Adrenal gland (tissue), 12 donors: ENCODE results near the gene MUC22. TPM values are rescaled to one million over a fixed set of nuclear protein-coding genes. Genes with fewer than 3 reads are reported as not detected.

Source experiments
- DNase-seq, 7 donors: peaks; one replicate each; pipeline ENCODE4 v3.0.0-alpha.2; 2019 to 2020
- H3K27ac ChIP-seq, 5 donors: fragments of 200-600 bp; sonication (generic) in 4 of 5; 1 replicate in 3 of 5; 2 replicates in 2 of 5; pipeline versions ENCODE4 v1.5.1 to v1.8.0; 2016 to 2020; ENCODE audit warnings: mild to moderate bottlenecking in 1 of 5
- H3K27me3 ChIP-seq: fragments of 200-600 bp; 2 replicates; pipeline ENCODE4 v1.8.0; 2021
- H3K36me3 ChIP-seq, 2 donors: fragments of 200-600 bp; replicated peaks in 1 of 2; 1 replicate in 1 of 2; 2 replicates in 1 of 2; pipeline versions ENCODE4 v1.5.1 to v1.8.0; 2018 to 2022
- H3K4me1 ChIP-seq, 2 donors: fragments of 200-600 bp; replicated peaks in 1 of 2; 1 replicate in 1 of 2; 2 replicates in 1 of 2; pipeline versions ENCODE4 v1.5.1 to v1.8.0; 2018 to 2021
- H3K4me3 ChIP-seq, 4 donors: fragments of 200-600 bp; sonication (generic) in 3 of 4; one replicate each; pipeline ENCODE4 v1.5.1; 2016 to 2018
- H3K9me3 ChIP-seq, 3 donors: fragments of 200-600 bp; sonication (generic) in 1 of 3; replicated peaks in 1 of 3; 1 replicate in 2 of 3; 2 replicates in 1 of 3; pipeline versions ENCODE4 v1.5.1 to v1.8.0; 2016 to 2021
- CTCF ChIP-seq, 6 experiments: fragments of 450-650 bp in 4 of 6; fragments of 200-600 bp in 2 of 6; sonication (generic) in 1 of 6; IDR thresholded peaks; 1 replicate in 5 of 6; 2 replicates in 1 of 6; pipeline versions ENCODE4 v1.5.1 to v1.8.0; 2016 to 2021; ENCODE audit warnings: antibody characterized with exemption in 6 of 6, mild to moderate bottlenecking in 2 of 6, moderate library complexity in 1 of 6
- POLR2A ChIP-seq, 2 donors: fragments of 450-650 bp; IDR thresholded peaks; one replicate each; pipeline ENCODE4 v1.6.1; 2017; ENCODE audit warnings: antibody characterized with exemption in 2 of 2, mild to moderate bottlenecking in 2 of 2, moderate library complexity in 1 of 2
- WGBS, 4 donors: extraction: QIAGEN DNeasy Blood & Tissue Kit in 2 of 4; methylation state at CpG; one replicate each; pipeline versions ENCODE4 v1.1.5 to v1.1.7; 2013 to 2017; 5-methylcytosine and 5-hydroxymethylcytosine counted together
- intact Hi-C, 2 donors: fragments of 100-400 bp; cut with DNase I; formaldehyde crosslinking; loops; one replicate each; pipeline versions ENCODE4 v1.14.1 to v1.15.0; 2022 to 2023
- polyA plus RNA-seq, 3 donors: library from polyadenylated mRNA; stranded (reverse); fragments of 200-250 nt in 2 of 3; fragments of 350-450 nt in 1 of 3; fragmentation: Illumina TruSeq in 1 of 3; extraction: RNeasy Lipid Tissue Mini Kit (QIAGEN cat#74804) in 1 of 3; gene quantifications; one replicate each; pipeline ENCODE4 v1.2.3, GENCODE V29; 2013 to 2014
- total RNA-seq, 9 donors: library from RNA; depleted of rRNA in 4 of 9; stranded (reverse); fragments of >200 nt in 4 of 9; fragments of 120-200 nt in 1 of 9; fragmentation: NEBNext Ultra II Directional in 1 of 9; extraction: Animal tissue kit (Norgen Biotek cat#: 25700) in 1 of 9; gene quantifications; one replicate each; pipeline versions ENCODE4 v1.1.0 to v1.2.4, GENCODE V29; 2013 to 2023
- donor health status: healthy with polysubstance abuse.
- donor health status: Bipolar disorder and iron deficiency.
- donor health status: DM: yes; HTN: yes; CAD: no.
- donor health status: DM: no; HTN: no; CAD: no.
- donor health status: DM: no; HTN: no; CAD: no.
- donor health status: DM: yes; HTN: yes; CAD: no.

MUC22 gene
- total and polyA plus RNA-seq, 12 donors, result not detected

- Histone ChIP-seq H3K27me3 (no peaks in the 10 kb centered on the region), H3K9me3 (no peaks in the 10 kb centered on the region), H3K27ac (no peak overlapping the region), H3K4me1 (no peaks in the 10 kb centered on the region), H3K4me3 (no peak overlapping the region), H3K36me3 (no peaks in the 10 kb centered on the region)
- WGBS, 4 donors, result 59 to 69% (median 61%) methylated on average over 8 of the region's 8 CpGs
- intact Hi-C loops, result no loop called here
- DNase-seq, result no peak
- no peak for TF ChIP-seq CTCF (IDR thresholded peaks at IDR 0.05)
- no peak for TF ChIP-seq POLR2A (IDR thresholded peaks at IDR 0.05)
These were observed 2.6 kb upstream of the MUC22 start for GRCh38 chr6:31007694-31008093.

- no peak for DNase-seq
- no peaks in the 10 kb centered on the region for H3K27me3 ChIP-seq
- WGBS, 4 donors, result 54 to 69% (median 63%) methylated on average over 4 of the region's 4 CpGs
- no peak overlapping the region for H3K27ac ChIP-seq
- H3K4me3 ChIP-seq, result no peak overlapping the region
- H3K36me3 ChIP-seq, result no peaks in the 10 kb centered on the region
- no peaks in the 10 kb centered on the region for H3K4me1 ChIP-seq
- intact Hi-C loops, result no loop called here
- TF ChIP-seq CTCF (IDR thresholded peaks at IDR 0.05), result no peak
- TF ChIP-seq POLR2A (IDR thresholded peaks at IDR 0.05), result no peak
- no peaks in the 10 kb centered on the region for H3K9me3 ChIP-seq
These were observed 2.1 kb upstream of the MUC22 start for GRCh38 chr6:31008165-31008564.

- no peak overlapping the region for H3K27ac ChIP-seq
- no peak for TF ChIP-seq POLR2A (IDR thresholded peaks at IDR 0.05)
- TF ChIP-seq CTCF (IDR thresholded peaks at IDR 0.05), result no peak
- no peaks in the 10 kb centered on the region for H3K4me1 ChIP-seq
- WGBS, 4 donors, result 60 to 76% (median 68%) methylated on average over 7 of the region's 7 CpGs
- H3K4me3 ChIP-seq, result no peak overlapping the region
- DNase-seq, result no peak
- H3K36me3 ChIP-seq, result no peaks in the 10 kb centered on the region
- intact Hi-C loops, result no loop called here
- no peaks in the 10 kb centered on the region for H3K27me3 ChIP-seq
- no peaks in the 10 kb centered on the region for H3K9me3 ChIP-seq
These were observed 543 bp upstream of the MUC22 start for GRCh38 chr6:31009731-31010130.

- no peak overlapping the region for H3K4me3 ChIP-seq
- no peaks in the 10 kb centered on the region for H3K36me3 ChIP-seq
- TF ChIP-seq CTCF (IDR thresholded peaks at IDR 0.05) (no peak), POLR2A (IDR thresholded peaks at IDR 0.05) (no peak)
- intact Hi-C loops, result no loop called here
- no peak overlapping the region for H3K27ac ChIP-seq
- H3K27me3 ChIP-seq, result no peaks in the 10 kb centered on the region
- no peaks in the 10 kb centered on the region for H3K4me1 ChIP-seq
- H3K9me3 ChIP-seq, result no peaks in the 10 kb centered on the region
- no peak for DNase-seq
- WGBS, 4 donors, result 56 to 75% (median 64%) methylated on average over 6 of the region's 6 CpGs
These were observed 879 bp downstream of the MUC22 start for GRCh38 chr6:31011153-31011552.
